IMR-90 (cell line): ENCODE data around the gene BACE1-AS. TPM values are rescaled to one million over a fixed set of nuclear protein-coding genes. Genes with fewer than 3 reads are reported as not detected.

Source experiments
- ATAC-seq: fragments of 200-7000 bp; cut with Tn5 transposase; 2 replicates; pipeline ENCODE4 v1.9.1; 2020; ENCODE audit warnings: low read depth, mild to moderate bottlenecking, moderate library complexity
- BruUV-seq: library from RNA; stranded (reverse); fragments of 400-500 nt; replicated peaks from 2 replicates; lab custom pipeline; 2021; lab: Mats Ljungman, UMichigan
- CTCF ChIA-PET: fragments of 300-600 bp; formaldehyde crosslinking; extraction: SDS; loops from one replicate; lab custom pipeline; 2021; ENCODE audit warnings: antibody characterized with exemption; lab: Yijun Ruan, JAX
- POLR2A ChIA-PET: fragments of 300-600 bp; sonication (Branson Sonifier 250); formaldehyde crosslinking; loops from one replicate; lab custom pipeline; 2022; ENCODE audit warnings: antibody characterized with exemption; ENCODE audit not compliant: unreplicated experiment; lab: Charles Lee
- DNase-seq: peaks from one replicate; pipeline ENCODE4 v3.0.0; 2013
- H2AFZ ChIP-seq: replicated peaks from 2 replicates; pipeline ENCODE3; 2013; ENCODE audit warnings: low read length, mild to moderate bottlenecking; ENCODE audit not compliant: poor library complexity
- H2AK5ac ChIP-seq: 2 replicates; pipeline ENCODE4 v1.6.1; 2013; ENCODE audit warnings: low read depth, low read length, inconsistent platforms
- H2AK9ac ChIP-seq: replicated peaks from 2 replicates; pipeline ENCODE3; 2013; ENCODE audit warnings: mild to moderate bottlenecking, low read depth, low read length, moderate library complexity; ENCODE audit not compliant: poor library complexity
- H2BK120ac ChIP-seq: 2 replicates; pipeline ENCODE4 v1.6.1; 2013; ENCODE audit warnings: low read depth, low read length, inconsistent platforms
- H2BK15ac ChIP-seq: 3 replicates; pipeline ENCODE4 v1.6.1; 2013; ENCODE audit warnings: low read depth, low read length, inconsistent platforms
- H2BK20ac ChIP-seq: 2 replicates; pipeline ENCODE4 v1.6.1; 2013; ENCODE audit warnings: low read depth, mild to moderate bottlenecking, inconsistent platforms, low read length, moderate library complexity
- H2BK5ac ChIP-seq: 2 replicates; pipeline ENCODE4 v1.6.1; 2013; ENCODE audit warnings: mild to moderate bottlenecking, low read depth, low read length, inconsistent platforms; ENCODE audit not compliant: poor library complexity, severe bottlenecking
- H3K14ac ChIP-seq: replicated peaks from 2 replicates; pipeline ENCODE4 v1.6.1; 2013; ENCODE audit warnings: low read depth, low read length, inconsistent platforms
- H3K18ac ChIP-seq: 2 replicates; pipeline ENCODE4 v1.6.1; 2013; ENCODE audit warnings: low read depth, low read length, control low read depth
- H3K23ac ChIP-seq: 2 replicates; pipeline ENCODE4 v1.6.1; 2013; ENCODE audit warnings: low read depth, low read length, inconsistent platforms
- H3K27ac ChIP-seq: 2 replicates; pipeline ENCODE4 v1.5.1; 2013; ENCODE audit warnings: mild to moderate bottlenecking, control low read depth, low read length; ENCODE audit not compliant: insufficient read depth
- H3K27me3 ChIP-seq: 2 replicates; pipeline ENCODE4 v1.6.1; 2013; ENCODE audit warnings: low read length; ENCODE audit not compliant: control insufficient read depth, insufficient read depth
- H3K36me3 ChIP-seq: 2 replicates; pipeline ENCODE4 v1.6.1; 2013; ENCODE audit warnings: low read length, mixed read lengths; ENCODE audit not compliant: control insufficient read depth, insufficient read depth
- H3K4ac ChIP-seq: 2 replicates; pipeline ENCODE4 v1.6.1; 2013; ENCODE audit warnings: low read depth, low read length, inconsistent platforms
- H3K4me1 ChIP-seq: 2 replicates; pipeline ENCODE4 v1.6.1; 2013; ENCODE audit warnings: low read length, mixed read lengths; ENCODE audit not compliant: control insufficient read depth, insufficient read depth
- H3K4me2 ChIP-seq: 2 replicates; pipeline ENCODE4 v1.6.1; 2013; ENCODE audit warnings: low read depth, mild to moderate bottlenecking, control low read depth, low read length, moderate library complexity
- H3K4me3 ChIP-seq: 2 replicates; pipeline ENCODE4 v1.5.1; 2013; ENCODE audit warnings: low read depth, mild to moderate bottlenecking, control low read depth, low read length, moderate library complexity; ENCODE audit not compliant: insufficient read depth
- H3K56ac ChIP-seq: 2 replicates; pipeline ENCODE4 v1.6.1; 2013; ENCODE audit warnings: low read length, inconsistent platforms; ENCODE audit not compliant: insufficient read depth; ENCODE audit errors: extremely low read depth
- H3K79me1 ChIP-seq, 2 experiments: 2 replicates each; pipeline ENCODE4 v1.6.1; 2013; ENCODE audit warnings: low read length in 2 of 2, inconsistent platforms in 1 of 2, low read depth in 1 of 2
- H3K9ac ChIP-seq: 2 replicates; pipeline ENCODE4 v1.6.1; 2013; ENCODE audit warnings: low read depth, low read length, control low read depth
- H3K9me1 ChIP-seq: 2 replicates; pipeline ENCODE4 v1.6.1; 2013; ENCODE audit warnings: low read length, inconsistent platforms; ENCODE audit not compliant: insufficient read depth
- H3K9me3 ChIP-seq: 2 replicates; pipeline ENCODE4 v1.6.1; 2013; ENCODE audit warnings: low read length; ENCODE audit not compliant: control insufficient read depth, insufficient read depth
- H4K20me1 ChIP-seq: 2 replicates; pipeline ENCODE4 v1.6.1; 2013; ENCODE audit warnings: low read length, inconsistent platforms; ENCODE audit not compliant: insufficient read depth
- H4K5ac ChIP-seq: 2 replicates; pipeline ENCODE4 v1.6.1; 2013; ENCODE audit warnings: mild to moderate bottlenecking, low read depth, low read length, control low read depth
- H4K8ac ChIP-seq, 2 experiments: 2 replicates each; pipeline ENCODE4 v1.6.1; 2013; ENCODE audit warnings: low read depth in 2 of 2, low read length in 2 of 2, control low read depth in 1 of 2, inconsistent platforms in 1 of 2
- H4K91ac ChIP-seq: 2 replicates; pipeline ENCODE4 v1.6.1; 2013; ENCODE audit warnings: low read depth, low read length, inconsistent platforms; ENCODE audit not compliant: insufficient read depth
- CEBPB ChIP-seq: IDR thresholded peaks from 2 replicates; pipeline ENCODE4 v1.6.1; 2012; ENCODE audit warnings: low read depth, low read length, improper control_type of control experiment
- CHD1 ChIP-seq: IDR thresholded peaks from 2 replicates; pipeline ENCODE4 v1.6.1; 2012; ENCODE audit warnings: low read depth, low read length, improper control_type of control experiment
- MAFK ChIP-seq: IDR thresholded peaks from 2 replicates; pipeline ENCODE4 v1.6.1; 2012; ENCODE audit warnings: low read depth, low read length, improper control_type of control experiment
- MAZ ChIP-seq: IDR thresholded peaks from 2 replicates; pipeline ENCODE4 v1.6.1; 2012; ENCODE audit warnings: low read depth, mild to moderate bottlenecking, low read length, improper control_type of control experiment, moderate library complexity, borderline replicate concordance
- MXI1 ChIP-seq: IDR thresholded peaks from 2 replicates; pipeline ENCODE4 v1.6.1; 2012; ENCODE audit warnings: low read depth, mild to moderate bottlenecking, low read length, moderate library complexity, borderline replicate concordance
- NFE2L2 ChIP-seq: fragments of 150-350 bp; IDR thresholded peaks from 2 replicates; pipeline ENCODE4 v1.6.1; 2016; ENCODE audit warnings: low read depth, mild to moderate bottlenecking, low read length
- POLR2A ChIP-seq: IDR thresholded peaks from 2 replicates; pipeline ENCODE4 v1.6.1; 2012; ENCODE audit warnings: mild to moderate bottlenecking, low read depth, low read length
- RAD21 ChIP-seq: IDR thresholded peaks from 2 replicates; pipeline ENCODE4 v1.6.1; 2012; ENCODE audit warnings: low read length, improper control_type of control experiment
- RCOR1 ChIP-seq: IDR thresholded peaks from 2 replicates; pipeline ENCODE4 v1.6.1; 2012; ENCODE audit warnings: mild to moderate bottlenecking, low read length, improper control_type of control experiment; ENCODE audit not compliant: insufficient replicate concordance
- RFX5 ChIP-seq: IDR thresholded peaks from 2 replicates; pipeline ENCODE4 v1.8.0; 2012; ENCODE audit warnings: low read depth, mild to moderate bottlenecking, low read length, moderate library complexity
- SMC3 ChIP-seq: fragments of 150-350 bp; IDR thresholded peaks from 2 replicates; pipeline ENCODE4 v1.6.1; 2016; ENCODE audit warnings: low read depth, mild to moderate bottlenecking, antibody characterized with exemption, low read length, moderate library complexity
- WGBS, 2 experiments: methylation state at CpG; one replicate each; pipeline versions ENCODE4 v1.1.5 to v1.1.7; 2013; ENCODE audit warnings: missing lambda C conversion rate in 2 of 2; ENCODE audit not compliant: insufficient read length in 1 of 2; ENCODE audit errors: extremely low coverage in 2 of 2; 5-methylcytosine and 5-hydroxymethylcytosine counted together
- dilution Hi-C: fragments of 300-500 bp; cut with HindIII; formaldehyde crosslinking; loops from one replicate; pipeline ENCODE4 v1.14.3; 2018; ENCODE audit warnings: low sequenced_read_pairs; ENCODE audit not compliant: unreplicated experiment
- in situ Hi-C: fragments of 300-500 bp; cut with MboI; formaldehyde crosslinking; loops from 3 replicates; pipeline ENCODE4 v1.14.3; 2019; ENCODE audit warnings: low sequenced_read_pairs, inconsistent platforms, mixed read lengths
- intact Hi-C: fragments of 100-400 bp; cut with micrococcal nuclease; formaldehyde crosslinking; loops from 2 replicates; pipeline ENCODE4 v1.10.0; 2022
- polyA plus RNA-seq, 3 experiments: library from polyadenylated mRNA; depleted of rRNA; stranded (reverse); fragments of >200 nt; gene quantifications; 2 replicates each; pipeline ENCODE4 v1.2.3, GENCODE V29; 2012; ENCODE audit warnings: low replicate concordance in 1 of 3
- total RNA-seq: library from RNA; depleted of rRNA; stranded (reverse); fragments of >200 nt; gene quantifications from 2 replicates; pipeline ENCODE4 v1.2.3, GENCODE V29; 2012
- TF ChIP-seq, protein P1 (sequence below): fragments of 150-350 bp; IDR thresholded peaks from 2 replicates; pipeline ENCODE4 v1.6.1; 2016; ENCODE audit warnings: low read depth, mild to moderate bottlenecking, low read length, moderate library complexity, borderline replicate concordance
- TF ChIP-seq, protein P2 (sequence below): fragments of 150-350 bp; IDR thresholded peaks from 2 replicates; pipeline ENCODE4 v1.6.1; 2017; ENCODE audit warnings: mild to moderate bottlenecking, antibody characterized with exemption, low read length, low read depth

Gene BACE1-AS
- total and polyA plus RNA-seq, 2 of the 4 experiments (the other 2 are of a cell fraction) = 2.7 to 2.9 TPM

DNA sequence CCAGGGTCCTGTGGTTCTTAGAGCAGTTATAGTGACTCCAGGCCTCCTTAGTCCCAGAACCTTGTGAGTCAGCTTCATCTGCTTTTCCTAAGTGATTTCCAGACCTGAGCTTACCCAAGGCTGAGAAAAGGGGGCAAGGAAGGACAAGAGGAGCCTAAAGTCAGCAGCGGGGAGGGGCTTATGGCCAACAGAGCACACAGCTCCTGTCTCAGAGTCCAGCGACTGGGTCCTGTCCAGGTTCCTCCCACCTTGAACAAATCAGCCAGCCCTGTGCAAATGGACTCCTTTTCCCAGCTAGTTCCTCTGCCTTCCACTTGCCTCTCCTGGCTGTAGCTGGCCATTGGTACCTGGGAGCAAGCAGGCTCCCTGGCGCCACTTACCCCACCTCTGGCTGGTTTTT lies 14.0 kb downstream of the BACE1-AS start:
- H2AK5ac ChIP-seq = no peak overlapping the region
- no peak overlapping the region for H2BK120ac ChIP-seq
- no peak overlapping the region for H2BK5ac ChIP-seq
- H2BK15ac ChIP-seq = no peak overlapping the region
- H3K9me1 ChIP-seq = peaks cover 7% of the 10 kb centered on the region; the same call in 1 of the 2 replicates
- no peak overlapping the region for H3K23ac ChIP-seq
- H3K56ac ChIP-seq = no peak overlapping the region
- no peak overlapping the region for H4K91ac ChIP-seq
- in situ Hi-C loops (no loop called here), intact Hi-C loops (no loop called here), dilution Hi-C loops (no loop called here)
- no peak for ATAC-seq
- no peak overlapping the region for H3K4ac ChIP-seq
- ChIA-PET POLR2A (no interaction called here), CTCF (interaction anchor here (0.6 kb wide), 1 partner anchor 10 kb away, joined by 3 read pairs; no protein-coding TSS in a partner anchor)
- H4K8ac ChIP-seq = no peak overlapping the region
- H2BK20ac ChIP-seq = no peak overlapping the region
- no peak overlapping the region for H3K4me2 ChIP-seq
- peaks cover 5% of the 10 kb centered on the region for H3K36me3 ChIP-seq
- no peak overlapping the region for H3K9ac ChIP-seq
- WGBS, 2 experiments = 100% methylated on average over 1 of the region's 3 CpGs; no CpG with 5 or more reads in 1 of the 2 experiments
- no peak overlapping the region for H2AFZ ChIP-seq
- TF ChIP-seq RCOR1 (no peak), MXI1 (no peak), RAD21 (no peak), MAZ (no peak), NFE2L2 (no peak), CEBPB (no peak), SMC3 (no peak), POLR2A (no peak), RFX5 (no peak), MAFK (no peak), CHD1 (no peak)
- TF ChIP-seq, protein P1, sequence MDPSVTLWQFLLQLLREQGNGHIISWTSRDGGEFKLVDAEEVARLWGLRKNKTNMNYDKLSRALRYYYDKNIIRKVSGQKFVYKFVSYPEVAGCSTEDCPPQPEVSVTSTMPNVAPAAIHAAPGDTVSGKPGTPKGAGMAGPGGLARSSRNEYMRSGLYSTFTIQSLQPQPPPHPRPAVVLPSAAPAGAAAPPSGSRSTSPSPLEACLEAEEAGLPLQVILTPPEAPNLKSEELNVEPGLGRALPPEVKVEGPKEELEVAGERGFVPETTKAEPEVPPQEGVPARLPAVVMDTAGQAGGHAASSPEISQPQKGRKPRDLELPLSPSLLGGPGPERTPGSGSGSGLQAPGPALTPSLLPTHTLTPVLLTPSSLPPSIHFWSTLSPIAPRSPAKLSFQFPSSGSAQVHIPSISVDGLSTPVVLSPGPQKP = no peak
- TF ChIP-seq, protein P2, sequence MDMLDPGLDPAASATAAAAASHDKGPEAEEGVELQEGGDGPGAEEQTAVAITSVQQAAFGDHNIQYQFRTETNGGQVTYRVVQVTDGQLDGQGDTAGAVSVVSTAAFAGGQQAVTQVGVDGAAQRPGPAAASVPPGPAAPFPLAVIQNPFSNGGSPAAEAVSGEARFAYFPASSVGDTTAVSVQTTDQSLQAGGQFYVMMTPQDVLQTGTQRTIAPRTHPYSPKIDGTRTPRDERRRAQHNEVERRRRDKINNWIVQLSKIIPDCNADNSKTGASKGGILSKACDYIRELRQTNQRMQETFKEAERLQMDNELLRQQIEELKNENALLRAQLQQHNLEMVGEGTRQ = no peak
- H3K9me3 ChIP-seq = no peaks in the 10 kb centered on the region
- no peak overlapping the region for H3K4me3 ChIP-seq
- H4K5ac ChIP-seq = no peak overlapping the region
- H3K27me3 ChIP-seq = no peaks in the 10 kb centered on the region
- no peak overlapping the region for H3K27ac ChIP-seq
- peaks cover 15% of the 10 kb centered on the region; the same call in 1 of the 2 replicates for H4K20me1 ChIP-seq
- DNase-seq = no peak
- no peak overlapping the region for H3K14ac ChIP-seq
- no peak overlapping the region for H3K18ac ChIP-seq
- no TSS peak for BruUV-seq
- no peak overlapping the region for H2AK9ac ChIP-seq
- peaks cover 8% of the 10 kb centered on the region; the same call in 1 of the 2 replicates for H3K4me1 ChIP-seq
- peaks cover 7 to 38% of the 10 kb centered on the region in 2 experiments for H3K79me1 ChIP-seq
